Upper lobe of left lung (tissue), 6 donors: ENCODE data around the gene WDR45B. TPM values are rescaled to one million over a fixed set of nuclear protein-coding genes. Genes with fewer than 3 reads are reported as not detected.

Experiments
- ATAC-seq, 2 donors: fragments of 200-7000 bp; cut with Tn5 transposase; one replicate each; pipeline ENCODE4 v1.9.1; 2022; ENCODE audit warnings: mild to moderate bottlenecking in 2 of 2, moderate library complexity in 2 of 2; ENCODE audit not compliant: low FRiP score in 2 of 2
- DNase-seq, 2 donors: peaks; one replicate each; pipeline ENCODE4 v3.0.0-alpha.2; 2019 to 2020
- H3K27ac ChIP-seq, 4 donors: fragments of 200-600 bp; sonication (generic); one replicate each; pipeline ENCODE4 v1.5.1; 2016 to 2019
- H3K27me3 ChIP-seq, 4 donors: fragments of 200-600 bp; sonication (generic); one replicate each; pipeline ENCODE4 v1.5.1; 2017 to 2019
- H3K36me3 ChIP-seq, 4 donors: fragments of 200-600 bp; sonication (generic); one replicate each; pipeline ENCODE4 v1.5.1; 2016 to 2019
- H3K4me1 ChIP-seq, 4 donors: fragments of 200-600 bp; sonication (generic); one replicate each; pipeline ENCODE4 v1.5.1; 2018 to 2019
- H3K4me3 ChIP-seq, 4 donors: fragments of 200-600 bp; sonication (generic); one replicate each; pipeline ENCODE4 v1.5.1; 2017 to 2019; ENCODE audit warnings: mild to moderate bottlenecking in 2 of 4, moderate library complexity in 1 of 4
- H3K9me3 ChIP-seq, 4 donors: fragments of 200-600 bp; sonication (generic); one replicate each; pipeline ENCODE4 v1.5.1; 2018 to 2019
- CTCF ChIP-seq, 6 experiments: fragments of 450-650 bp in 4 of 6; fragments of 200-600 bp in 2 of 6; sonication (generic) in 2 of 6; IDR thresholded peaks; one replicate each; pipeline ENCODE4 v1.5.1; 2016 to 2019; ENCODE audit warnings: antibody characterized with exemption in 6 of 6
- EP300 ChIP-seq, 4 donors: sonication (generic); formaldehyde crosslinking; IDR thresholded peaks; one replicate each; pipeline ENCODE4 v1.5.1; 2017; ENCODE audit warnings: antibody characterized with exemption in 4 of 4, control low read depth in 2 of 4
- POLR2A ChIP-seq, 4 donors: fragments of 450-650 bp; IDR thresholded peaks; one replicate each; pipeline ENCODE4 v1.5.1; 2016 to 2017; ENCODE audit warnings: antibody characterized with exemption in 4 of 4, mild to moderate bottlenecking in 2 of 4
- POLR2AphosphoS5 ChIP-seq, 2 donors: sonication (generic); formaldehyde crosslinking; IDR thresholded peaks; one replicate each; pipeline ENCODE4 v1.5.1; 2017; ENCODE audit warnings: antibody characterized with exemption in 2 of 2
- WGBS, 2 donors: methylation state at CpG; one replicate each; pipeline ENCODE4 v1.1.5; 2017 to 2018; 5-methylcytosine and 5-hydroxymethylcytosine counted together
- total RNA-seq, 6 donors: library from RNA; depleted of rRNA in 4 of 6; stranded (reverse); fragments of >200 nt in 4 of 6; gene quantifications; one replicate each; pipeline versions ENCODE4 v1.1.0 to v1.2.1, GENCODE V29; 2016 to 2021
- donor health status: DM: no; HTN: no; CAD: no; lungs with moderate emphysema.
- donor health status: DM: no; HTN: yes; CAD: no; lungs with severe emphysema.

WDR45B gene
- total RNA-seq, 6 donors from 2014 or later = 54.9 to 90.0 (median 74.3) TPM

- DNase-seq (peak in 1 of 2 donors; percentile 50), ATAC-seq (peak in 1 of 2 donors; percentile 27)
- Histone ChIP-seq H3K4me1 (no peaks in the 10 kb centered on the region), H3K27me3 (no peaks in the 10 kb centered on the region), H3K36me3 (no peaks in the 10 kb centered on the region), H3K27ac (no peak overlapping the region), H3K4me3 (no peak overlapping the region), H3K9me3 (peaks cover 0 to 5% (median 0%) of the 10 kb centered on the region in 4 donors)
- WGBS, 2 donors = 90 to 95% methylated on average over 12 to 22 of the region's 28 CpGs
- no peak for TF ChIP-seq POLR2A (IDR thresholded peaks at IDR 0.05)
- no peak for TF ChIP-seq POLR2AphosphoS5 (IDR thresholded peaks at IDR 0.05)
Measured at GRCh38 chr17:82679586-82680465, 31.6 kb upstream of the WDR45B start.

- WGBS, 2 donors = 78 to 83% methylated on average over 14 of the region's 14 CpGs
- no peaks in the 10 kb centered on the region for H3K36me3 ChIP-seq
- no peak for DNase-seq
- no peak for ATAC-seq
- peaks cover 0 to 5% (median 0%) of the 10 kb centered on the region in 4 donors for H3K9me3 ChIP-seq
- peak overlapping the region in 3 of 4 donors; percentile 9 to 26 (median 12) for H3K4me3 ChIP-seq
- H3K27me3 ChIP-seq = no peaks in the 10 kb centered on the region
- no peaks in the 10 kb centered on the region for H3K4me1 ChIP-seq
- TF ChIP-seq POLR2A (IDR thresholded peaks at IDR 0.05) (no peak), CTCF (IDR thresholded peaks at IDR 0.05) (no peak)
- H3K27ac ChIP-seq = no peak overlapping the region
Measured at GRCh38 chr17:82678265-82678891, 30.1 kb upstream of the WDR45B start.

GRCh38 chr17:82677353-82677925 is 29.2 kb upstream of the WDR45B start:
- WGBS, 2 donors = 87 to 89% methylated on average over 18 to 22 of the region's 23 CpGs
- H3K27ac ChIP-seq = no peak overlapping the region
- TF ChIP-seq POLR2A (IDR thresholded peaks at IDR 0.05) (no peak), EP300 (IDR thresholded peaks at IDR 0.05) (no peak), POLR2AphosphoS5 (IDR thresholded peaks at IDR 0.05) (no peak), CTCF (IDR thresholded peaks at IDR 0.05) (no peak)
- DNase-seq (no peak), ATAC-seq (peak in 1 of 2 donors; percentile 35)
- H3K36me3 ChIP-seq = no peaks in the 10 kb centered on the region
- H3K4me1 ChIP-seq = no peaks in the 10 kb centered on the region
- H3K4me3 ChIP-seq = no peak overlapping the region
- H3K27me3 ChIP-seq = no peaks in the 10 kb centered on the region
- peaks cover 0 to 5% (median 0%) of the 10 kb centered on the region in 4 donors for H3K9me3 ChIP-seq

- TF ChIP-seq POLR2AphosphoS5 (IDR thresholded peaks at IDR 0.05) = no peak
- no peak for TF ChIP-seq EP300 (IDR thresholded peaks at IDR 0.05)
- TF ChIP-seq CTCF (IDR thresholded peaks at IDR 0.05) = no peak
- TF ChIP-seq POLR2A (IDR thresholded peaks at IDR 0.05) = no peak
- DNase-seq (no peak), ATAC-seq (no peak)
- WGBS, 2 donors = 84 to 87% methylated on average over 13 to 18 of the region's 18 CpGs
- Histone ChIP-seq H3K27ac (no peak overlapping the region), H3K4me1 (peaks cover 0 to 2% (median 0%) of the 10 kb centered on the region in 4 donors), H3K4me3 (no peak overlapping the region), H3K9me3 (no peaks in the 10 kb centered on the region), H3K27me3 (no peaks in the 10 kb centered on the region), H3K36me3 (no peaks in the 10 kb centered on the region)
Measured at GRCh38 chr17:82675476-82676245, 27.4 kb upstream of the WDR45B start.
